NCI-H1694 treated with DMSO at 0.1 percent for 48 hours (cell line): ENCODE results near the gene FARS2.
A peak's percentile ranks its signal among the peaks of the same experiment; 100 is the strongest.

ENCODE experiments used
- DNase-seq: peaks from one replicate; lab custom pipeline; 2025; lab: John Stamatoyannopoulos, UW

FARS2 gene

GRCh38 chr6:5260661-5261544 lies at the start of gene FARS2, which contains the start of gene LYRM4:
FARS2 (plus strand) TSS chr6:5261513.
LYRM4 (minus strand) TSS chr6:5260950; CDS start chr6:5260733, 217 bp downstream.
- peak; percentile 79 for DNase-seq

DNA sequence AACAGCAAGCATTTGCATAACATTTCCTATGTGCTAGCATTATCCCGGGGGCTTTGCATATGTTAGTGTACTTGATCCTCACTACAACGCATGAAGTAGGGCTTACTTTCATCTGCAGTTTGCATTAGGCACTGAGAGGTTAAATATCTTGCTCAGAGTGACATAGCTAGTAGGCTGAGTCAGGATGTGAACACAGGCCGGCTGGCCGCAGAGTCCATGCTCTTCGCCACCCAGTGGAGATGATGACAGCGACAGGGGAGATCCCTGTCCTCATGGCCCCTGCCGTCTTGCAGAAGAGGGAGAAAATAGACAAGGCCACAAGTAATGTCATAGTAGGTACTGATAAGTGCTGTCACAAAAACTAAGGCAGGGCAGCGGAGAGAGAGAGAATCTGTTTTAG lies 47.5 kb upstream of the FARS2 start:
- no peak for DNase-seq

- peak; percentile 24 for DNase-seq
These were observed 46.7 kb upstream of the FARS2 start for GRCh38 chr6:5214570-5215052.

- DNase-seq: no peak
These were observed 46.2 kb upstream of the FARS2 start for GRCh38 chr6:5215159-5215558.

GRCh38 chr6:5215799-5216198 lies 45.5 kb upstream of the FARS2 start:
- no peak for DNase-seq

DNA sequence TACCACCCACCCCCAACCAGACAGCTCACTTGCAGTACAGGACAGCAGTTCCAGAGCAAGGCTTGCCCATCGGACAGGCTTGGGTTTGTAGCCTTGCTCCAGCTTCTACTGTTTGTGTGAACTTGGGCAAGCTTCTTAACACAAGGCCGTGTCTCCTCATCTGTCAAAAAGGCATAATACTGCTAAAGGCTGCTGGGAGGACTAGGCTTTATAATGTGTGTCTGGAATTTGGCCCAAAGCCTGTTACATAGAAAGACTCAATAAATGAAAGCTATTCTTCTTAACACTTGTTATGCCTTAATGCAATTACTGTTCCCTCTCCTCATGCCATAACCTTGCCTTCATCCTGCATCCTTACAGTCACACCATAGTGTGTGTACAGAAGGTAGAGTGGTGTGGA lies 44.0 kb upstream of the FARS2 start:
- no peak for DNase-seq

DNA sequence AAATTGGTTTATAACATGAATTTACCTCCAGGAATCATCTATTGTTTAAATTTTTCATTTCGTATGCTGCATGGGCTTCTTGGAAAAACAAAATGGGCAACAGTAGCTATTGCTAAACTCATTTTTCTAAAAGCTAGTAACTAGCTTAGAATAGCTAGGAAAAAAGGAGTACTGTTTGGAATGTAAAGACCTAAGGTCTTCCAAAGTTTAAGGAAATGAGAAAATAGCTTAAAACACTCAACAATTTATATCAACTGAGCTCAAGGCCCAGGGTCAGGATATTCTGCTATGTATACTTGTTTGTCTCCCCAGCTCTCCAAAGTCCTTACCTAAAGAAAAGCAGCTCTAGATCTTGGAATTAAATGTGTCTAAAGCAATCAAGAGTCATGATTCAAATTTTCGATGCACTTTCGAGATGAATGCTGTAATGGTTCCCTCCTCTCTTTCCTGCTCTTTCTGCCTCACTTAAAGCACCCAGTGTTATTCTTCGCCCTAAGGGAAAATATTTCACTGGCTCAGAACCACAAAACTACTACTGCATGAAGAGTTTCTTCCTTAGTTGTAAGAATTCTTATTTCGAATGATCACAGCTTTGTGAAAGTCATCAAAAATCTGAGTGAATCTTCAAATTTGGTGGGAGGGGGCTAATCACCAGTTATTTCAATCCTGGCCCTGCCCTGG lies 42.2 kb upstream of the FARS2 start:
- no peak for DNase-seq

GRCh38 chr6:5220443-5220842 lies 40.9 kb upstream of the FARS2 start:
- DNase-seq: no peak

DNA sequence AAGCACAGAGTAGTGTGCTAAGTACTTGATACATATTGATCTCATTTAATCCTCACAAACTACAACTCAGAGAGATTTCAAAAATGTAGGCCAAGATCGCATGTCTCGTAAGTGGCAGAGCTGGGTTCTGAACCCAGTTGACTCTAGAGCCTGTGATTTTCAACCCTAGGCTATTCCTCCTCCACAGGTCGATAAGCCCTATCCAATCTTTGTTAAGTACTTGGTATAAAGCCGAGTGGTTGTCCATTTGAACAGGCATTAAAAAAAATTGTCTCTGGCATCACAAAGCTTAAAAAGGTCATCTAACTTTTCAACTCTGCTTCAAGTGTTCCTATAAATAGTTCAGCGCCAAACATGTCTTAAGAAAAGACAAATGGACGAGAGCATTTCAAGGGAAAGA lies 38.0 kb upstream of the FARS2 start:
- DNase-seq: no peak

DNA sequence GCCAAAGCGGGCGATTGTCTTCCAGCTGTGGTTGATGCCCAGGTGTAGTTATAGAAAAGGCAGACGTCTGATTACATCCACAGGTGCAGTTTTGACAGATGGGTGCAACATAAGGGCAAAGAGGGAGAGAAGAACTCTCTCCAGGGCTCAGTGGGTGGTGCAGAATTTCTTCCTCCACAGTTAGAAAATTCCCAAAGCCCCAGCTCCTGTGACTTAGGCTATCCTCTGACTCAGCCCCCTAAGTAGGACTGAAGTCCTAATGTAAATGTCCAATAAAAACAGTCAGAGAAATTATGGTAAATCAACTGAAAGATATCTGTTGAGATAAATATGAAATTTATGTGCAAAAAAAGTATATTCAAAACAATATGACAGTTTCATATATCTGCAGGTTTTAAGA lies 32.0 kb upstream of the FARS2 start:
- no peak for DNase-seq

GRCh38 chr6:5230081-5230480 lies 31.2 kb upstream of the FARS2 start:
- DNase-seq: no peak

- no peak for DNase-seq
These were observed 30.0 kb upstream of the FARS2 start for GRCh38 chr6:5231289-5231688.

GRCh38 chr6:5234874-5235273 lies 26.4 kb upstream of the FARS2 start:
- DNase-seq: no peak

DNA sequence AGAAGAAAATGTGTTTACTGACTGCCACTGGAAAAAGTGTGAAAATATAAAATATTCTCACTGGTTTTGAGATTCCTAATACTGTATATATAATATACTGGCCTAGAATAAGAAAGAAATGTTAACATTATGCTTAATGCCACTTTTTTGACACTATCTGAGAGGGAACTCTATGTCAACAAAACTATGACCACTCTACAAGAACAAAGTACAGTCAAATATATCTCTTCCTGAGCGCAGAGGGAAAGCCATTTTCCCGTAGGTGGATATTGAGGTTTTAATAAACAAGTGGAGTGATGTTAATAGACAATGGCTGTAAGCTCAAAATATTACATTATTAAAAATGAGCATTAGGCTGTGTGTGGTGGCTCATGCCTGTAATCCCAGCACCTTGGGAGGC lies 25.5 kb upstream of the FARS2 start:
- no peak for DNase-seq

DNA sequence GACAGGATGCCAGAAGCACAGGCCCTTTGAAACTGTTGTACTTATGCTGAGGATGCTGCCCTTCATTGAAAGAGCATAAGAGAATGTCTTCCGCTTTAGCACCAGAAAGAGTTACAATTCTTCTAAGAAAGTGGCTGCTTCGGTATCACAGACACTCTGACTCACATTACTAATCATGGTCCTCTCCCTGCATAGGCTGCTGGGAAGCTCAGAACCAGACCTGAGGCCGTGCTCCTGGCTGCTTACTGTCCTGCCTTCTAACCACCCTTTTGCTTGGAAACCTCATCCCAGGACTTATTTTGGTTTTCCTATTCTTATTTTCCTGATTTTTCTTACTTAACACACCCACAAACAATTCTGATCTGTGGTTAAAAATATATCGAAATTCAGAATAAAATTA lies 23.5 kb upstream of the FARS2 start:
- DNase-seq: no peak

- DNase-seq: no peak
These were observed 23.0 kb upstream of the FARS2 start for GRCh38 chr6:5238336-5238735.

GRCh38 chr6:5241252-5241651 lies 20.1 kb upstream of the FARS2 start:
- DNase-seq: no peak

GRCh38 chr6:5243069-5243468 lies 18.2 kb upstream of the FARS2 start:
- DNase-seq: no peak

DNA sequence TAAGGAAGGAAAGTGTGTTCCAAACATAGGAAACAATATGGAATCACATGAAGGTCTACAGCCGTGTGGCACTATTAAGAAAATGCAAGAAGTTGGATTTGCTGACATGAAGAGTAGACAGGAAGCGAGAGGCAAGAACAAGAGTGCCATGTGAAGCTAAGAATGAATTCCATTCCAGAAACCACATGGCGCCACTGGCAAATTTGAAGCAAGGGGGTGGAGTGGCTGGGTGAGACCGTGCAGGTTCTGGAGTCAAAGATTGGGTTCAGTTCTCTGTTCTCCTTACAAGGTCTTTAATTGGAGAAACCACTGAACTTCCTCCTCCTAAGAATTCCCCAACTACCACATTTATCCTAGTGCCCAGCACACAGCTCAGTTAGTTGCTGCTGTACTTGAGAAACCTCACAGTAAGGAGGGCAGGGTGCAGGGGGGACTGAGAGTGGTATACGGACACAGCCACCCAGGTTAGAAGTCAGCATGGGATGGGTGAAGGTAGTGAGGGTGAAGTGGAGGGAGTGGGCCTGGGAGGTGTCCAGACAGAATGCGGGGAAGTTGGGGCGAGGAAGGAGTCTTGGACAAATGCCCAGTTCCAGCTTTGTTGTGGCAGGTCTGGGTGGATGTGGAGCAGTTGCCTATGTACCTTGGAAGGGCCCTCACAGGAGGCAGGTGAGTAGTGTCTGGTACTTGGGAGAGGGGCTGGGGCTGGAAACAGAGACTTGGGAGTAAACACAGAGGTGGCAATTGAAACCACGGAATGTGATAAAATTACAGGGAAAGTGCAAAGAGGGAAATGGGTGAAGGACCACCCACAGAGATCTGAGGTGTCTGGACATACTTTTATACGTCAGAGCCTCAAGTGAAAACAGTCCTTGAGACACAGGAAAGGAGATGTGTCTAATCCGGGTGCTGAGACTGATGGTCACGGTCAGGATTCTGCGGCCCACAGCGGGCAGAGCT lies 14.9 kb upstream of the FARS2 start:
- DNase-seq: no peak

- DNase-seq: no peak
These were observed 14.1 kb upstream of the FARS2 start for GRCh38 chr6:5247201-5247600.

- no peak for DNase-seq
These were observed 12.8 kb upstream of the FARS2 start for GRCh38 chr6:5248302-5249098.
